Measurements from ENCODE around the gene ASIC4. TPM values are rescaled to one million over a fixed set of nuclear protein-coding genes. Genes with fewer than 3 reads are reported as not detected.

The ASIC4 gene
- total RNA-seq, 2 experiments from 2014 or later = 0.73 to 0.74 TPM

DNA sequence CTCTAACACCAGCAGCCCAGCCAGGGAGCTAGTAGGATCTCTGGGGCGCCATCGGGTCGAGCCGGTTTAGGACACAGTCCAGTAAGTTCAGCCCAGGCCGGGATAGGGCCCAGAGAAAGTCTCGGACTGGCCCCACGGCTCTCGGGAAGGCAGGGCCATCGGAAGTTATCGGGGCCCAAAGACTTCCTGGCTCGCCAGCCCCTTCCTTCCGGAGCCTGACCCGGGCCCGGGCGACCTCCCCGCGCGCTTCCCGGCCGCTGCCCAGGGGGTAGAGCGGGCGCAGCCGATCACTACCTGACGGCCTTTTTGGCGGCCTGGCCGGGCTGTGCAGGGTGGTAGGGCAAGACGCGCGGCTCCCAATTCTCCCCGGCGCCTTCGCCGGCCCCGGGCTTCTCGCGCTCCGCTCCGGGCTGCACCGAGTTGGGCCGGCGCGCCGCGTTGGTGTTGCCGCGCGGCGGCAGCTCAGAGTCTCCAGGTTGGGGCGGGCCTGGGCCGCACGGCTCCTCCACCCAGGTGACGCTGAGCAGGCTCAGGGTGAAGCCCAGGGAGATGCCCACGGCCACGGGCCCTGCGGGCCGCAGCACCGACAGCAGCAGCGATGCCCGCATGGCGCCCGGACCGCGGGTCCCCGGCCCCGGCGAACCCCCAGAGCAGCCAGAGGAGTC is 28.8 kb downstream of the ASIC4 start:
- Histone ChIP-seq H2AFZ (ENCODE audit: low read length) (peak overlapping the region; percentile 50), H3K4me3 (ENCODE audit: low read depth, low read length, poor library complexity, severe bottlenecking) (peak overlapping the region; percentile 80), H3K79me2 (ENCODE audit: insufficient read depth, low read depth, low read length) (peaks cover 9% of the 10 kb centered on the region; the same call in 1 of the 2 replicates), H3K4me2 (ENCODE audit: low read length) (peak overlapping the region; percentile 81), H3K9me3 (ENCODE audit: low read length) (no peaks in the 10 kb centered on the region), H3K27ac (ENCODE audit: low read depth, low read length, poor library complexity, severe bottlenecking) (peak overlapping the region; percentile 76), H3K36me3 (ENCODE audit: insufficient read depth, low read length) (peaks cover 24% of the 10 kb centered on the region), H4K20me1 (ENCODE audit: insufficient read depth, low read length) (0 out of 2 replicates have a peak, but pooled peaks cover 5% of the 10 kb centered on the region), H3K9me2 (ENCODE audit: insufficient read depth, low read length) (no peaks in the 10 kb centered on the region), H3K4me1 (ENCODE audit: insufficient read depth, low read length, poor library complexity, severe bottlenecking) (no peaks in the 10 kb centered on the region)
- intact Hi-C loops (cut with micrococcal nuclease; ENCODE audit: unreplicated experiment) = loop anchor here (1.0 to 5.0 kb wide), 4 partner anchors 48 to 366 kb away; partner anchors contain the start of genes CNPPD1, DNPEP, RETREG2 and STK11IP
- no TSS peak for BruUV-seq (replicated peaks)
- ChIA-PET CTCF (ENCODE audit: unreplicated experiment) (no interaction called here), POLR2A (interaction anchor here (0.6 to 3.3 kb wide), 3 partner anchors 54 to 666 kb away, joined by 3 to 14 read pairs (median 3); partner anchors contain the start of gene STK11IP)
- TF ChIP-seq EZH2phosphoT487 (IDR thresholded peaks at IDR 0.05; ENCODE audit: borderline replicate concordance, low read depth, low read length) = no peak
- TF ChIP-seq, protein P1, sequence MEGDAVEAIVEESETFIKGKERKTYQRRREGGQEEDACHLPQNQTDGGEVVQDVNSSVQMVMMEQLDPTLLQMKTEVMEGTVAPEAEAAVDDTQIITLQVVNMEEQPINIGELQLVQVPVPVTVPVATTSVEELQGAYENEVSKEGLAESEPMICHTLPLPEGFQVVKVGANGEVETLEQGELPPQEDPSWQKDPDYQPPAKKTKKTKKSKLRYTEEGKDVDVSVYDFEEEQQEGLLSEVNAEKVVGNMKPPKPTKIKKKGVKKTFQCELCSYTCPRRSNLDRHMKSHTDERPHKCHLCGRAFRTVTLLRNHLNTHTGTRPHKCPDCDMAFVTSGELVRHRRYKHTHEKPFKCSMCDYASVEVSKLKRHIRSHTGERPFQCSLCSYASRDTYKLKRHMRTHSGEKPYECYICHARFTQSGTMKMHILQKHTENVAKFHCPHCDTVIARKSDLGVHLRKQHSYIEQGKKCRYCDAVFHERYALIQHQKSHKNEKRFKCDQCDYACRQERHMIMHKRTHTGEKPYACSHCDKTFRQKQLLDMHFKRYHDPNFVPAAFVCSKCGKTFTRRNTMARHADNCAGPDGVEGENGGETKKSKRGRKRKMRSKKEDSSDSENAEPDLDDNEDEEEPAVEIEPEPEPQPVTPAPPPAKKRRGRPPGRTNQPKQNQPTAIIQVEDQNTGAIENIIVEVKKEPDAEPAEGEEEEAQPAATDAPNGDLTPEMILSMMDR (conservative IDR thresholded peaks at IDR 0.05; ENCODE audit: low read length) = 0 out of 2 replicates have a peak, but pooled peaks have one; percentile 19
- no peak for DNase-seq (ENCODE audit: low spot score)

GRCh38 chr2:219543596-219544358 is 29.5 kb downstream of the ASIC4 start, which contains the start of the genes CHPF and TMEM198:
Gene CHPF (minus strand): TSS chr2:219543809. CDS start chr2:219543538, 271 bp downstream.
Gene TMEM198 (plus strand): TSS chr2:219544028. CDS start chr2:219544728, 700 bp downstream.
- Histone ChIP-seq H2AFZ (ENCODE audit: low read length) (peak within 1 kb of the TSS; percentile 57), H3K27ac (ENCODE audit: low read depth, low read length, poor library complexity, severe bottlenecking) (peak within 1 kb of the TSS; percentile 76), H3K79me2 (ENCODE audit: insufficient read depth, low read depth, low read length) (peaks cover 9% of the 10 kb centered on the region; the same call in 1 of the 2 replicates), H4K20me1 (ENCODE audit: insufficient read depth, low read length) (0 out of 2 replicates have a peak, but pooled peaks cover 5% of the 10 kb centered on the region), H3K4me3 (ENCODE audit: low read depth, low read length, poor library complexity, severe bottlenecking) (peak within 1 kb of the TSS; percentile 80), H3K4me1 (ENCODE audit: insufficient read depth, low read length, poor library complexity, severe bottlenecking) (no peaks in the 10 kb centered on the region), H3K4me2 (ENCODE audit: low read length) (peak within 1 kb of the TSS; percentile 81), H3K9me3 (ENCODE audit: low read length) (no peaks in the 10 kb centered on the region), H3K36me3 (ENCODE audit: insufficient read depth, low read length) (peaks cover 17% of the 10 kb centered on the region), H3K9me2 (ENCODE audit: insufficient read depth, low read length) (no peaks in the 10 kb centered on the region)
- POLR2A ChIA-PET = interaction anchor here (0.7 to 3.3 kb wide), 2 partner anchors 53 to 276 kb away, joined by 3 to 14 read pairs; partner anchors contain the start of gene STK11IP
- intact Hi-C loops (cut with micrococcal nuclease; ENCODE audit: unreplicated experiment) = loop anchor here (1.0 to 5.0 kb wide), 4 partner anchors 48 to 366 kb away; partner anchors contain the start of genes CNPPD1, DNPEP, RETREG2 and STK11IP
- TF ChIP-seq EZH2phosphoT487 (IDR thresholded peaks at IDR 0.05; ENCODE audit: borderline replicate concordance, low read depth, low read length) = no peak
- TF ChIP-seq, protein P1 (conservative IDR thresholded peaks at IDR 0.05; ENCODE audit: low read length) = no peak
- no TSS peak for BruUV-seq (replicated peaks)
- peak; percentile 99 for DNase-seq (ENCODE audit: low spot score)
- CTCF ChIA-PET (ENCODE audit: unreplicated experiment) = no interaction called here

Data from OCI-LY7 (cell line).